ENCODE results near the gene FPGT. TPM values are rescaled to one million over a fixed set of nuclear protein-coding genes. Genes with fewer than 3 reads are reported as not detected.

Gene FPGT
- total and polyA plus RNA-seq, 2 of the 4 experiments (the other 2 are of a cell fraction), result 9.4 to 13.3 TPM

DNA sequence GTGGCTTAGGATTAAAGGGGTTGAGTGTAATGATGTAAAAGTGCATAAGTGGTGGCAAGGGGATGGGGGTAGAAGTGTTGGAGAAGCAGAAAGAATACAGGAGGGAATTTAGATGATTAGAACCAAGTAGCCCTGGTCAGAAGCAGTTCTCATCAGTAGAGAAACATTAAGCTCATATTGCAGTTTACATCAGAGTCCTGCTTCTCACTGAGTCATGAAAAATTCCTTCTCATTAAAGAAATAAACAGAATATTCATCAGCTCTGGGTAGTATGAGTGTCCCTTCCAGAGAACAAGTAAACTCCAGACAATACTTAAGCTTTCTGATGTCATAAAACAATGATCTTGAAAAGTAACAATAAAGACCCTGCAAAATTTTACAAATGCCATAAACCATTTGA, 36.5 kb upstream of the FPGT start:
- H2AFZ ChIP-seq (replicated peaks; ENCODE audit: low read length, poor library complexity), result no peak overlapping the region
- H3K4me2 ChIP-seq (ENCODE audit: low read depth, low read length), result peak overlapping the region; percentile 95; the same call in 1 of the 2 replicates
- no TSS peak for BruUV-seq (replicated peaks)
- peak overlapping the region; percentile 99; the same call in 1 of the 2 replicates for H3K18ac ChIP-seq (ENCODE audit: low read depth, low read length)
- H3K23ac ChIP-seq (ENCODE audit: low read depth, low read length), result 0 out of 2 replicates have a peak overlapping the region, but pooled peaks have one; percentile 36
- no peaks in the 10 kb centered on the region for H3K9me1 ChIP-seq (ENCODE audit: insufficient read depth, low read length)
- H3K56ac ChIP-seq (ENCODE audit: extremely low read depth, insufficient read depth, low read length), result no peak overlapping the region
- no peak overlapping the region; the same call in 1 of the 2 replicates for H3K4me3 ChIP-seq (ENCODE audit: insufficient read depth, low read depth, low read length)
- H2BK120ac ChIP-seq (ENCODE audit: low read depth, low read length), result peak overlapping the region; percentile 91
- H3K9me3 ChIP-seq (ENCODE audit: control insufficient read depth, insufficient read depth, low read length), result no peaks in the 10 kb centered on the region
- peak overlapping the region; percentile 70; the same call in 1 of the 2 replicates for H4K91ac ChIP-seq (ENCODE audit: insufficient read depth, low read depth, low read length)
- H3K4me1 ChIP-seq (ENCODE audit: control insufficient read depth, insufficient read depth, low read length), result peaks cover 12% of the 10 kb centered on the region
- H2BK15ac ChIP-seq (ENCODE audit: low read depth, low read length), result peak overlapping the region; percentile 89; the same call in 1 of the 3 replicates
- no peaks in the 10 kb centered on the region for H4K20me1 ChIP-seq (ENCODE audit: insufficient read depth, low read length)
- H2AK9ac ChIP-seq (replicated peaks; ENCODE audit: low read depth, low read length, poor library complexity), result no peak overlapping the region
- H2BK5ac ChIP-seq (ENCODE audit: low read depth, low read length, poor library complexity, severe bottlenecking), result peak overlapping the region; percentile 99
- H3K14ac ChIP-seq (replicated peaks; ENCODE audit: low read depth, low read length), result 0 out of 2 replicates have a peak overlapping the region, but pooled peaks have one; percentile 58
- H3K9ac ChIP-seq (ENCODE audit: low read depth, low read length), result no peak overlapping the region
- ChIA-PET CTCF (no interaction called here), POLR2A (ENCODE audit: unreplicated experiment) (no interaction called here)
- H3K36me3 ChIP-seq (ENCODE audit: control insufficient read depth, insufficient read depth, low read length), result no peaks in the 10 kb centered on the region
- H3K4ac ChIP-seq (ENCODE audit: low read depth, low read length), result peak overlapping the region; percentile 87; the same call in 1 of the 2 replicates
- H2BK20ac ChIP-seq (ENCODE audit: low read depth, low read length), result peak overlapping the region; percentile 91
- H3K27me3 ChIP-seq (ENCODE audit: control insufficient read depth, insufficient read depth, low read length), result no peaks in the 10 kb centered on the region
- intact Hi-C loops (cut with micrococcal nuclease), result loop anchor here (2.0 kb wide), 1 partner anchor 37 kb away; the partner anchor contains the start of genes FPGT and LRRIQ3
- H2AK5ac ChIP-seq (ENCODE audit: low read depth, low read length), result peak overlapping the region; percentile 75; the same call in 1 of the 2 replicates
- ATAC-seq (ENCODE audit: low read depth) (peak; percentile 97), DNase-seq (peak; percentile 87)
- no peak overlapping the region for H3K27ac ChIP-seq (ENCODE audit: insufficient read depth, low read length)
- H3K79me1 ChIP-seq (ENCODE audit: low read depth in 1 of 2, low read length in 2 of 2), result no peaks in the 10 kb centered on the region
- TF ChIP-seq FOS (IDR thresholded peaks at IDR 0.05; ENCODE audit: low read depth, low read length), result peak; percentile 95
- TF ChIP-seq USF2 (IDR thresholded peaks at IDR 0.05; ENCODE audit: low read depth, low read length), result no peak
- no peak for TF ChIP-seq MAZ (IDR thresholded peaks at IDR 0.05; ENCODE audit: borderline replicate concordance, low read depth, low read length)
- peak; percentile 47 for TF ChIP-seq MAFK (IDR thresholded peaks at IDR 0.05; ENCODE audit: low read depth, low read length)
- TF ChIP-seq ELK1 (IDR thresholded peaks at IDR 0.05; ENCODE audit: borderline replicate concordance, low read depth, low read length), result no peak
- peak; percentile 65 for TF ChIP-seq CEBPB (IDR thresholded peaks at IDR 0.05; ENCODE audit: low read depth, low read length)
- peak; percentile 62; the same call in 1 of the 2 replicates for TF ChIP-seq NFE2L2 (IDR thresholded peaks at IDR 0.05; ENCODE audit: low read depth, low read length)
- no peak for TF ChIP-seq RAD21 (IDR thresholded peaks at IDR 0.05; ENCODE audit: low read length)
- TF ChIP-seq, protein P1, sequence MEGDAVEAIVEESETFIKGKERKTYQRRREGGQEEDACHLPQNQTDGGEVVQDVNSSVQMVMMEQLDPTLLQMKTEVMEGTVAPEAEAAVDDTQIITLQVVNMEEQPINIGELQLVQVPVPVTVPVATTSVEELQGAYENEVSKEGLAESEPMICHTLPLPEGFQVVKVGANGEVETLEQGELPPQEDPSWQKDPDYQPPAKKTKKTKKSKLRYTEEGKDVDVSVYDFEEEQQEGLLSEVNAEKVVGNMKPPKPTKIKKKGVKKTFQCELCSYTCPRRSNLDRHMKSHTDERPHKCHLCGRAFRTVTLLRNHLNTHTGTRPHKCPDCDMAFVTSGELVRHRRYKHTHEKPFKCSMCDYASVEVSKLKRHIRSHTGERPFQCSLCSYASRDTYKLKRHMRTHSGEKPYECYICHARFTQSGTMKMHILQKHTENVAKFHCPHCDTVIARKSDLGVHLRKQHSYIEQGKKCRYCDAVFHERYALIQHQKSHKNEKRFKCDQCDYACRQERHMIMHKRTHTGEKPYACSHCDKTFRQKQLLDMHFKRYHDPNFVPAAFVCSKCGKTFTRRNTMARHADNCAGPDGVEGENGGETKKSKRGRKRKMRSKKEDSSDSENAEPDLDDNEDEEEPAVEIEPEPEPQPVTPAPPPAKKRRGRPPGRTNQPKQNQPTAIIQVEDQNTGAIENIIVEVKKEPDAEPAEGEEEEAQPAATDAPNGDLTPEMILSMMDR (conservative IDR thresholded peaks at IDR 0.05; ENCODE audit: low read depth, low read length), result no peak
- no peak for TF ChIP-seq RCOR1 (IDR thresholded peaks at IDR 0.05; ENCODE audit: insufficient replicate concordance, low read length)
- no peak for TF ChIP-seq SMC3 (IDR thresholded peaks at IDR 0.05; ENCODE audit: low read depth, low read length)
- TF ChIP-seq BHLHE40 (IDR thresholded peaks at IDR 0.05; ENCODE audit: low read depth, low read length), result peak; percentile 37; the same call in 1 of the 2 replicates
- no peak for TF ChIP-seq MXI1 (IDR thresholded peaks at IDR 0.05; ENCODE audit: borderline replicate concordance, low read depth, low read length)
- no peak for TF ChIP-seq POLR2A (IDR thresholded peaks at IDR 0.05; ENCODE audit: low read depth, low read length)
- TF ChIP-seq CHD1 (IDR thresholded peaks at IDR 0.05; ENCODE audit: low read depth, low read length), result no peak
- TF ChIP-seq RFX5 (IDR thresholded peaks at IDR 0.05; ENCODE audit: low read depth, low read length), result no peak
- dilution Hi-C loops (cut with HindIII; ENCODE audit: low sequenced_read_pairs, unreplicated experiment), result no loop called here
- in situ Hi-C loops (cut with MboI; ENCODE audit: low sequenced_read_pairs), result no loop called here
- H4K5ac ChIP-seq (ENCODE audit: low read depth, low read length), result peak overlapping the region; percentile 93; the same call in 1 of the 2 replicates
- peak overlapping the region in 1 of 2 experiments; percentile 76; a peak in 1 of 4 replicates for H4K8ac ChIP-seq (ENCODE audit: low read depth in 2 of 2, low read length in 2 of 2)
